Stimulated activated CD4-positive, alpha-beta T cell treated with anti-CD3 and anti-CD28 coated beads, TNF-alpha, amount 100 ng/mL, for 24 hours (primary cell): ENCODE results near the gene TSEN54.

ENCODE experiments used
- DNase-seq, 3 experiments: peaks; one replicate each; pipeline ENCODE4 v3.0.0-alpha.2; 2020; ENCODE audit warnings: low read depth in 3 of 3

The TSEN54 gene

DNA sequence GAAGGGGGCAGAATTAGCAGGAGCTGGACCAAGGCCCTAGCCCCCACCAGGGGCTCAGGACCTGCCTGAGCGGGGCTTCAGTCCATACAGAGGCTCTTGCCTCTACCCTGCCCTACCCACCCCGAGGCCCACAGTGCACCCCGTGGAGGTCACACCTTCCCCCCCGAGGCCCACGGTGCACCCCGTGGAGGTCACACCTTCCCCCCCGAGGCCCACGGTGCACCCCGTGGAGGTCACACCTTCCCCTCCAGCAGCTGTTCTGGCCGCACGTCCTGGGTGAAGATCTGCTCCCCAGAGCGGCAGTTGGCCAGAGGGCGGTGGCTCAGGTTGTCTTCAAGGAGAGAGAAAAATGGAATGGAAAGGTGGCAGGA lies 12.4 kb upstream of the TSEN54 start:
- no peak for DNase-seq

DNA sequence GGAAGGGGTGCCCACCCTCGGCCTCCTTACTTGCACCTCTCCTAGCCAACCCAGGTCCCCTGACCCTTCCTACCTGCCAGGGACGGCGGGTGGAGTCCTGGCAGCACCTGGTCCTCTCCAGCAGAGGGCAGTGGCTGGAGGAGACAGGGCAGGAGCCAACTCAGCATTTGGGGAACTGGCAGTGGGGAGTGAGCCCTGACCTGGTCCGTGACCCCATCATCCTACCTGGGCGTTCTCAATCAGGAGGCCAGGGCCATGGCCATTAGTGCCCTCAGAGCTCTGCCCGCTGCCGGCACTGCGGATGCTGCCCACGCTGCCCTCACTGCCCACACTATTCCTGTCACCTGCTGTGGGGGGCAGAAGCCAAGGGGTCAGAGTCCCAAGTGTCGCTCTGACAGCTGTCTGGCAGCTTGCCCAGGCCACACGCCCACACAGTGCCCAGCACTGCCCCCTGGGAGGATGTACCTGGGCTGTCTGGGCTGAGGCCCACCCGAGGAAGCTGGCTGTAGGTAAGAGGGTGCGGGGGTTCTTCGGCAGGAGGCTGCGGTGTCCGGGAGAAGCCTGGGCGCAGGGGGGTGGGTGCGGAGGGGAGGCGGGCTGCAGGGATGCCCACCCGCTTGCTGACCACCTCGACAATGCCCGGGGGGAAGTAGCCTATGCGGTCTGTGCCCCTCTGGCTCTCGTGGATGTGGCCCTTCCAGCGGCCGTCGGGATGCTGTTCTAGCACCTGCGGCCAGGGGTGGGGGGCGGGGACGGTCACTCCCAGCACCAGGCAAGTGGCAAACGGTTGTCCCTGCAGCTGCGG lies 11.8 kb upstream of the TSEN54 start:
- peak in 1 of 3 experiments; percentile 19 for DNase-seq

DNA sequence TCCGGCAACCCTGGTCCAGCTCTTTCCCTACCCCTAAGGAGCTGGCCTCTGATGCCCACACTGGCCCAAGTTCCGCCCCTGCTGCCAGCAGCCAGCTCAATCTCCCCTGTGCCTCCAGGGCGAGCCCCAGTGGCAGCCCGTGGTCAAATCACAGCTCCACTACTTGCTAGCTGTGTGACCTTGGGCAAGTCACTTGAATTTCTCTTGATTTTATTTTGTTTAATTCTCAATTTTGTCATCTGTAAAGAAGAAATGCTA lies 11.2 kb upstream of the TSEN54 start:
- no peak for DNase-seq

DNA sequence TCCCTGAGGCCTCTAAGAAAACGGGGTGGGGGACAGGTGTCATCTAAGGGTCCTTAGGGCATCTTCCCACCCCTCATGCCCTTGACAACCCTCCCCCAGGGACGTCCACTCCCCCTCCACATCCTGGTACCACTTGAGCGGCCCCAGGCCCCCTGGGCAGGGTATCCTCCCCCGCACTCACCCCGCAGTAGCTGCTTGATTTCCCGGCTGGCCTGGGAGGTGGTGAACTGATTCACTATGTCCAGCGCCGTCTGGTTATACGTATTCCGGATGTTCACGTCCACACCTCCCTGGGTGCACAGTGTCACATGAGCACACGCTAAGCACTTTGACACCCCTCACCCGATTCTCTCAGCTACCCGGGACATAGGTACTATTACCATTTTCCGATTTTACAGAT lies 10.7 kb upstream of the TSEN54 start:
- DNase-seq = no peak

DNA sequence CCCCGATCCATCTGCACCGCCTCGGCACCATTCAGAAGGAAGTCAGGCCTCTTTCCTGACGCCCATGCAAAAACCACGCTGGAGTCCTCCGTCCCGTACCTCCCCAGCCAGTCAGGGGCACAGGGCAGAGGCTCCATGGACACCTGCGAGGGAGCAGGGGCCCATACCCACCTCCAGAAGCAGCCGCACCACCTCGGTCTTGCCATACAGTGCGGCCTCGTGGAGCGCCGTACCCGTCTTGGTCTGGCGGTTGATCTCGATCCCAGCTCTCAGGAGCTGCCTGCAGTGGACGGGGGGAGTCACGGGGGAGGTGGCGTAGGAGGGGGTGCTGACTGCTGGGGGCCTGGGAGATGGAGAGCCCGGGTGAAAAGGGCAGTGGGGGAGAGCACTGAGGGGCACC lies 10.2 kb upstream of the TSEN54 start:
- DNase-seq = no peak

DNA sequence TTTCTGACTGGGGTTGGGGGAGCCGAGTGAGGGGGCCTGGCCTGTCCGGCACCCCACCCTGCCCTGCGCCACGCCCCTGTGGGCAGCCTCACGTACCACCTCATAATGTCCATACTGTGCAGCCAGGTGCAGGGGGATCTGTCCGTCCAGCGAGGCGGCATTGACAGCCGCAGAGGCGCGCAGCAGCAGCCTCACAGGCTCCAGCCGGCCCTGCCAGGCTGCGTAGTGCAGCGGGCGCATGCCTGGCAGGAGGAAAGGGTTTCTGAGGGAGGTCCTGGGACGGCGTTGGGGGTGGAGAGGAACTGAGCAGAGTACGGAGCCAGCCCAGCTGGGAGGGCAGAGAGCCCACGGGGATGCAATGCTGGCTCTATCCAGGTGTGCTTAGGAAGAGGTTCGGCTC lies 9.4 kb upstream of the TSEN54 start:
- DNase-seq = no peak

DNA sequence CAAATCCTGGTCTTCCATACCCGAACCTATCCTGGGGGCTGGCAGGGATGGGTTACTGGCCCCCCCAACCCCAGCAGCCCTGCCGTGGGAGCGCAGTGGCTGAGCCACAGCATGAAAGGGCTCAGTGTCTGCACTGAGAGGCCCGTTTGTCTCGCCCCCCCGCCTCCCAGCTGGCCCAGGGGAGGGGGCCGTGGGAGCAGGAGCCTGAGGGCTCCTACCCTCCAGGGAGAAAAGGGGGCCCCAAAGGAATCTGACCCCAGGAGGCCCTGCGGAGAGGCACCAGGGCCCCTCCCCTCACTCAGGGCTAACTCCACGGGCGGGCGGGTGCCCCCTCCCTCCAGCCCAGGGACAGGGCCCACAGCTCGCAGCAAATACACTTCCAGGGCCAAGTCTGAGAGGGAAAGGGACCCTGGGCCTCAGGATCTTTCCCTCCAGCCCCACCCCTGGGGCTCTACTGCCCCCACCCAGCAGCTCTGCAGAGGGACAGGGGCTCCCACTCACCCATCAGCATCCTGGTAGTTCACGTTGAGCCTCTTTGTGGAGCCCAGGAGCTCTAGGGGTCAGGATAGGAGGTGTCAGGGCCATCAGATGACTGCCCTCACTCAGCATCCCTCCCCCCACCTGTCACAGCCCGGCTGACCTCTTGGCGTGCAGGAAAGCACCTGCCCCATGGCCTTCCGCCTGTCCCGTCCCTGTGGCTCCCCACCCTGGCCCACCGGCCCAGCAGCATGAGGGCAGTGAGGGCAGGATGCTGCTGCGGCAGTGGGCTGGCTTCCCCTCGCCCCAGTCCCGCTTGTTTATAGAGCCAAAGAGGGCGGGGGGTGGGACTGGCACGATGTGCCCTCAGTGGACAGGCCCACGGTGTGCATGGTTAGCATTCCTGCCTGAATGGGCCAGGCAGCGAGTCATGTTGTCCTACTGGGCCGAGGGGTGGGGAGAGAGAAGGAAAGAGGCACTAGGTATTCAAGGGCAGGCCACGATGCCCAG lies 8.3 kb upstream of the TSEN54 start:
- no peak for DNase-seq

DNA sequence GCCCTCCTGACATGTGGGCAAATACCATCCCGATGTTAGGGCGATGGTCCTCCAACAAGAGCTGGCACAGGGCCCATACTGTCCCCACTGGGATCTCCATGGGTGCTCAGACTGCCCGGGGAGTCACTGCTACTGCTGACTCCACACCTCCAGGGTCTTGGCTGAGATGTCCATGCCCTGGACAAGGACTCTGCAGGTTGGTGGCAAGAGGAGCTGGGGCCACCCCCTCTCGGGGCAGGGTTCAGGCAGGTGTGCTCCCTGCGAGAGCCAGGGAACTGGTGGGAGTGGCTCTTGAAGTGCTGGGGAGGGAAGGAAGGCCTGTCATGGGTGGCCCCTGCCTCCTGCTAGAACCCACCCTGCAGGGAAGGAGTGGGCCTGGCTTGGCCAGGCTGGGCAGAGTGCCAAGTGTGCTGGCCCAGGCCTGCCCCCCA lies 7.4 kb upstream of the TSEN54 start:
- no peak for DNase-seq

DNA sequence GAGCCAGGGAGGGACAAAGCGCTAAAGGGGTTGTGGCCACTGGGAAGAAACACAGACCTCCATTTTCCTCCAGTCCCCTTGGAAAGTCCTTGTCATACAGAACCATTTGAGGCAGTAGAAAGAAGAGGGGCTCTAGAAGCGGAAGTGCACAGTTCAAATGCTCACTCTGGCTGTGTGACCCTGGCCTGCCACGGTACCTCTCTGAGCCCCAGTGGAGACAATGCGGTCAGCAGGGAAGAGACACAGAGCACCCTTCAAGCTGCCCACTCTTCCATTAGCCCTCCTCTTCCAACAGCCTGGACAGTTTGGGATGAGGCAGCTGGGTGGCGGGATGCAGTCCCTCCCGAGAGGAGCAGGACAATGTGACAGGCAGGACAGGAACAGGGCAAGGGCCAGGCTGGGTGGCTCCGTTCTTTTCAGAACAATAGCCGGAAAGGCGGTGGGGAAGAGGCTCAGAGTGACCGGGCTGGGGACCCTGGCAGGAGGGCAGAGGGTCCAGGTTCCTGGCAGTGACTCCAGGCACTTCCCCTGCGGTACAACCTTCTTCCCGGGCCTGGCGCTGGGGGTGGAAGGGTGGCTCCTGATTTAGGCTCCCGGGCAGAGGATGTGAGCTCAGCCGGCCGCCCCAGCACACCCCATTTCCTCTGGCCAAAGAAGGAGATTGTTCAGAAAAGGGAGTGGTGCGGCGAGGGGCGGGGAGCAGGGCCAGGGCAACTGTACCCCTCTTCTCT lies 6.6 kb upstream of the TSEN54 start:
- DNase-seq = no peak

DNA sequence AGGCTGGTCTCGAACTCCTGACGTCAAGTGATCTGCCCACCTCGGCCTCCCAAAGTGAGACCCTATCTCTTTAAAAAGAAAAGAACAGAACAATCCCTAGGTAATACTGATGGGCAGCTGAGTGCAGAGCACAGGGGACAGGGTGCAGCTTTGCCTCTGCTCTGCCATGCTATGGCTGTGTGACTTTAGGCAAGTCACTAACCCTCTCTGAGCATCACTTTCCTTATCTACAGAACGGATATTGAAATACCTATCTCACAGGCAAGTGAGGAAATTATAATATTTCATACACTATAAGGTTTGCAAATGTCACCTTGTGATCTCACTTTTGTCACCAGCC lies 5.1 kb upstream of the TSEN54 start:
- no peak for DNase-seq

DNA sequence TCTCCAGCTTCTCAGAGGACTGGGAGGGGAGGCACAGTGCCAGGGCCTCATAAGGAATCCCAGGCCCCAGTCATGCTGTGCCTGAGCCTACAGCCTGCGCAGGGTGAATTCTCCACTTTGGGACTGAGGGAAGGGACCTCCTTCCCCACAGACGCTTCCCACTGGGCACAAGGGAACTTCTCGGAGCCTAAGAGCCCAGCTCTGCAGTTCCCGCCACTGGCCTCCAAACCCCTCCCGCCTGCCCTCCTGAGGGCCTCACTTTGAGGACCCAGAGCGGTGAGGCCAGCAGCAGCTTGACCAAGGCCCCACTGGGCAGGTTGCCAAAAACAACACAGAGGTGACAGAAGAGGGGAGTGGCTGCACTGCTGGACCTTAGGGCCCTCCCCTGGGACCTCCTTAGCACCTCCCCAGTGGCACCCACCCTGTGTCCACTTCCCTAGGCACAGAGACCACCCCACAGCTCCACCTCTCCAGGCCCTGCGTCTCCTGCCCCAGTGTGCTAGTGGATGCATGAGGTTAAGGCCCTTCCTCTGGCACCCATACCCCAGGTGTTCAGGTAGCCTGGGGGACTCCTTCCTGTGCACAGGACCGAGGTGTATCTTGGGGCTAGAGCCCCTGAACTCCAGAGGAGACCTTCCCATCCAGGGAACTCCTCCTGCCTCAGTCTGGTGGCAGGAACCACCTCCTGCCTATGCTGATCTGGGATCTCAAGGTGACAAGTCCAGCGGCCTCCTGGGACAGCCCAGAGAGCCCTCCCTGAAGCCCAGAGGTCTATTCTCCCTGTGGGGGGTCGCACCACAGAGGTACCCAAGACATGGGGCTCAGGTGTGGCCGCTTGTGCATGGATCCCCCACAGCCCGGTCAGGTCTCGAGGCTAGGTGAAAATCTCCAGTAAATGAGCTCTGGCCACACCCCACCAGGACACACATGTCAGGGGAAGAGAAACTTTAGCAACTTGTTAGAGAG lies 4.4 kb upstream of the TSEN54 start:
- DNase-seq = no peak

DNA sequence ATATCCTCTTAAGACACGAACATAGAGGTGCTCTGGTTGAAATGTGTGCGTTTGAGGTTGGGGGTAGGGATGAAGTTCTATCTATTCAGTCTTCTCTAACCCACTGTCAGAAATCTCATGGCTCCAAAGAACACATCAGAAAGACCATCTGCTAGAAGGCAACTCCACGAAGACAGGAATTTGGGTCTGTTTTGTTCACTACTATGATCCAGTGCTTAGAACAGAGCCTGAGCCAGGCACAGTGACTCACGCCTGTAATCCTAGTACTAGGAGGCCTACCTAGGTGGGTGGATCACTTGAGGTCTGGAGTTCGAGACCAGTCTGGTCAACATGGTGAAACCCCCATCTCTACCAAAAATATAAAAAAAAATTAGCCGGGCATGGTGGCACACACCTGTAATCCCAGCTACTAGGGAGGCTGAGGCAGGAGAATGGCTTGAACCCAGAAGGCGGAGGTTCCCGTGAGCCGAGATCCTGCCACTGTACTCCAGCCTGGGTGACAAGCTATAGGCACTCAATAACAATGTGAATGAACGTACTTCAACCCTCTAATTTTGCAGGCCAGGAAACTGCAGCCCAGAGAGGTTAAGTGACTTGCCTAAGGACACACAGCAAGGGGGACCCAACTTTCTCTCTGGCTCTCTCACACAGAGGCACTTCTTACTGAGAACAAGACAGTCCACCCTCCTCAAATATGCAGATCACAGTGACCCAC lies 3.2 kb upstream of the TSEN54 start:
- no peak for DNase-seq

DNA sequence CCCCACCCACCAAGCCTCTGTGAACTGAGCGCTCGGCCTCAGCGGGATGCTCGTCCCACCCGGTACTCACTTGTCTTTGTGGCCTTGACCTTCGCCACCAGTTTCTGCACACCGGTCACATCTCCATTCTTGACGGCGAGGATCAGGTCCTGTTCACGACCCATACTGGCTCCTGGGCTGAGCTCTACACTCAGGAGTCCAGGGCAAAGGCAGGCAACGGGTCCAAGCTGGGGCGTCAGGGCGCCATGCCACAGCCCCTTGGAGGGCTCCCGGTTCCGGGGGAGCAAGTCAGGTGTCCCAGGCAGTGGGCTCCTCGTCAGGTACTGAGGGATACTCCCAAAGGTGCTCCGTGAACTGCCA lies 2.7 kb upstream of the TSEN54 start:
- no peak for DNase-seq

DNA sequence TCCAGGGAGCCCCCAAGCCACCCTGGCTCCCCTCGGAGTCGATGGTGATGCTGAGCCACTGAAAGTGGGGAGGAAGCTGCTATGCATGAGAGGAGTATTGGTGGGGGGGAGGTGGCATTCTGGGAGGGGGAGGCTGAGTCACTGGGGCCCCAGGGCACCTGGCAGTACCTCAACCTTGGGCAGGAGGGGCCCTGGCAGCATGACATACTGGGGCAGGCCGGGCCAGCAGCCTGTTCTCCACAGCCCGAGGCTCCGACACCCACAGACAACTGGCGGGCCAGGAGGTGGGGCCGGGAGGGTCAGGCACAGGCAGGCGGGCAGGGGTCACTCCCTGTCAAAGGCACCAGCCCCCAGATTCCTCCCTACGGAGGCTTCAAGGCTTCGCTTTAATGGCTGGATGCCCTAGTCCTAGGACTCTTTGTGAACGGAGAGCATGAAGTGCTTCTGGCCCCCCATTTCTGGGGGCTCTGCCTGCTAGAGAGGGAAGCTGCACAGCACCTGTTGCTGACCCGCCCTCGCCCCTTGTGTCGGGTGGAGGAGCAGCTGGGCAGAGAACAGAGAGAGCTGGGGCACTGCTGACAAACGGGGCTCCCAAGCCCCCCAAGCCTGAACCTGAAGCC lies 1.9 kb upstream of the TSEN54 start:
- no peak for DNase-seq

DNA sequence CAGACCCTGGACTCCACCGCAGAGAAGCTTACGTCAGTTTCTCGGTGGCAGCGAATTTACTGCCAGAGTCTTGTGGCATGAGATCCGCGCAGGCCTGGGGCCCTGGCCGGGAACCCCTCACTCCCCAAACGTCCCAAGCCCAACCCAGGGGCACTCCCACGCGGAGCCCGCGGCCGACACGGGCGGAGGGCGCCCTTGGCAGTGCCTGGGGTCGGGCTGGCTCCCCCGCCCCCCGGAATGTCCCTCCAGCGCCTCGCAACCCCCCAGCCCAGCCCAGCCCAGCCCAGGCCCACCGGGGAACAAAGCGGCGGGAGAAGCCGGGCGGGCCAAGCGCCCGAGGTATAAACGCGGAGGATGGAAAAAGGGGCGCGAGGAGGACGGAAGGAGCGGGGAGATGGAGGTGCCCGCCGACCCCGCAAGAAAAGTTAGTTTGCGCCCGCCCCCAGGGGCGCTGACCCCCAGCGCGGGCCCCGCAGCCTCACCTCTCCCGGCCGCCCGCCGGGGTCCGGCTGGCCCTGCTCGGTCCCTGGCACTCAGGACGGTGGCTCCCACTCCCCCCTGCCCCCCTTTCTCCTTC lies 1.3 kb upstream of the TSEN54 start:
- DNase-seq = no peak

DNA sequence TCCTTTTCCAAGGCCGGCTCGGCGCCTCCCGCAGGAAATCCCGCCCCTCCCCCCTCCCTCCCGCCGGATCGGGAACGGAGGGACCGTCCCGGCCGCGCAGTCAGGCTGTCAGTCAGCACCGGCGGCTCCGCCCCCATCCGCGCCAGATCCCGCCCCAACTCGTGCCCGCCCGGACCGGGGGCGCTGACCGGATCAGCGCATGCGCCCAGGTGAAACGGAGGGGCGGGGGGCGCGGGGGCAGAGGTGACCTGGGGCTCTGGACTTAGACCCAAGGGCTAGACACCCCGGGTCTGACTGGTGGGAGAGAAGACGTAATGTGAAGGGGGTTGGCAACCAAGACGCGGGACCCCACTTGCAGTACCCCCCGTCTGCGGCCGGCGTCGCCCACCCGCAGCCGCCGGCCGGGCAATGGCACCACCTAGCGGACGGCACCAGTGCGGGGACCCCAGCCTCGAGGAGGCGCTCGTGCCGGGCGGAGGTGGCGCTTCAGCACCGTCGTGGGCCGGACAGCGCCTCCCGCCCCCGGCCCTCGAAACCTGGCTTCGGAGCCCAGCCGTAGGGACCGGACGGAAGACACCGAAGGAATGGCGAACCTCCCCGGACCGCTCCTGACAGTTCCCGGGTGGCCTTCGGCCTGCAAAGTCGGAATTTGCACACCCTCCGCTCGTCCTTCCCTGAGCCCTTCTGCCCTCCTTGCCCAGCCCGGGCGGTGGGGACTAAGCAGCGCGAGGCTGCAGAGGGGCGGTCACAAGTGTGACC lies 653 bp upstream of the TSEN54 start, which contains the start of gene CASKIN2:
Gene CASKIN2 (minus strand): TSS at position 42 of the 759 bp plus-strand sequence. CDS start 1,733 bp downstream, outside the sequence.
- peak; percentile 62 to 90 (median 73) for DNase-seq

DNA sequence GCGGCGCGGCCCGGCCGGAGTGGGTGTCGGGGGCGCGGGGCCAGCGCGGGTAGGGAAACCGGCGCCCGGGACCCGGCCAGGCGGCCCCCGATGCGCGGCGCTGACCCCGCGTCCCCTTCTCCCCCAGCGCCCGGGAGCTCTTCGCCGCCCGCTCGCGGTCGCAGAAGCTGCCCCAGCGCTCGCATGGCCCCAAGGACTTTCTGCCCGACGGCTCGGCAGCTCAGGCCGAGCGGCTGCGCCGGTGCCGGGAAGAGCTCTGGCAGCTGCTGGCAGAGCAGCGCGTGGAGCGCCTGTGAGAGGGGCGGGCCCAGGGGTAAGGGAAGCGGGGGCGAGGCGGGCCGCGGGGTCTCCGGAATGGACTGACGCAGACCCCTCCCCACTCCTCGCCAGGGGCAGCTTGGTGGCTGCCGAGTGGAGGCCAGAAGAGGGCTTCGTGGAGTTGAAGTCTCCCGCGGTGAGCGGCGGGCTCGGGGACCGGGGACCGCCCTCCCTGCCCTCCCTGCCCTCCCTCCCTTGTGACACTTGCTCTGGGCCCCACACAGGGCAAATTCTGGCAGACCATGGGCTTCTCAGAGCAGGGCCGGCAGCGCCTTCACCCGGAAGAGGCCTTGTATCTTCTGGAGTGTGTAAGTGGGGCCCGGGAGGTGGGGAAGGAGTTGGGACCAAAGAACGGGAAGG lies 430 bp downstream of the TSEN54 start:
- peak in 1 of 3 experiments; percentile 33 for DNase-seq

DNA sequence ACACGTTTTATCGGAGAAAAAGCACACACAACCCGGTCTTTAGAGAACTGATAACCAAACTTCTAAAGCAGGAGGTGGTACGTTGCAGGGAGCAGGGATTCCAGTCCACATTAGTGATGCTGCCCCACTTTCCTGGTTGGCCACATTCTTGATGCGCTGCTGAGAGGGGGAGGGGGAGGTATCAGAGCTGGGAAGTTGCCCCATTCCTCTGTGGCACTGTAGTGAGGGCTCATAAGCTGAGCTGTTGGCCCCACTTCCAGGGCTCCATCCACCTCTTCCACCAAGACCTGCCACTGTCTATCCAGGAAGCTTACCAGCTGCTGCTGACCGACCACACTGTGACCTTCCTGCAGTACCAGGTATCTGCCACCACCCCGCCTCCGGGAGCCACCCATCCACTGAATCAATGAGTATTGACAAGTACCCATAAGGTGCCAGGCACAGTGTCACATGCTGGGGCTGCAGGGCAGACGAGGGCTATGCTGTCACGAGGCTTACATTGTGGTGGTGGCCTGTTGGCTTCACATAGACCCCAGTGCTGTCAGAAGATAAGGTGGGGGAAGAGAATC lies 1.1 kb downstream of the TSEN54 start:
- DNase-seq = peak in 1 of 3 experiments; percentile 39
